ENCODE measurements around the gene TRMT11.

Gene TRMT11

GRCh38 chr6:125986301-125987025 lies at the start of gene TRMT11:
TSS of gene TRMT11 (plus strand) at chr6:125986540. CDS start at chr6:125986551, 11 bp downstream.
- peaks cover 44% of the 10 kb centered on the region for H3K79me2 ChIP-seq (ENCODE audit: control insufficient read depth, insufficient read depth, low read length, unreplicated experiment)
- peak within 1 kb of the TSS; percentile 96 for H2AFZ ChIP-seq (ENCODE audit: low read length, unreplicated experiment)
- H3K4me1 ChIP-seq (ENCODE audit: control insufficient read depth, insufficient read depth, low read length, unreplicated experiment) = peaks cover 30% of the 10 kb centered on the region
- no peaks in the 10 kb centered on the region for H3K27me3 ChIP-seq (ENCODE audit: insufficient read depth, low read length)
- no peaks in the 10 kb centered on the region for H3K36me3 ChIP-seq (ENCODE audit: insufficient read depth, low read length)
- peak within 1 kb of the TSS; percentile 25; the same call in 1 of the 2 replicates for H3K27ac ChIP-seq (ENCODE audit: low read depth, low read length)
- H3K4me3 ChIP-seq (ENCODE audit: low read depth, low read length) = peak within 1 kb of the TSS; percentile 91

- H3K79me2 ChIP-seq (ENCODE audit: control insufficient read depth, insufficient read depth, low read length, unreplicated experiment) = no peaks in the 10 kb centered on the region
- H3K27me3 ChIP-seq (ENCODE audit: insufficient read depth, low read length) = no peaks in the 10 kb centered on the region
- H3K4me1 ChIP-seq (ENCODE audit: control insufficient read depth, insufficient read depth, low read length, unreplicated experiment) = peaks cover 29% of the 10 kb centered on the region
- H3K27ac ChIP-seq (ENCODE audit: low read depth, low read length) = no peak overlapping the region
- H2AFZ ChIP-seq (ENCODE audit: low read length, unreplicated experiment) = no peak overlapping the region
- H3K36me3 ChIP-seq (ENCODE audit: insufficient read depth, low read length) = no peaks in the 10 kb centered on the region
- H3K4me3 ChIP-seq (ENCODE audit: low read depth, low read length) = no peak overlapping the region
Measured at GRCh38 chr6:125939026-125939425, 47.3 kb upstream of the TRMT11 start.

GRCh38 chr6:125939791-125940190 lies 46.5 kb upstream of the TRMT11 start:
- H3K36me3 ChIP-seq (ENCODE audit: insufficient read depth, low read length) = no peaks in the 10 kb centered on the region
- H3K4me1 ChIP-seq (ENCODE audit: control insufficient read depth, insufficient read depth, low read length, unreplicated experiment) = peaks cover 36% of the 10 kb centered on the region
- no peaks in the 10 kb centered on the region for H3K79me2 ChIP-seq (ENCODE audit: control insufficient read depth, insufficient read depth, low read length, unreplicated experiment)
- no peak overlapping the region for H3K27ac ChIP-seq (ENCODE audit: low read depth, low read length)
- no peak overlapping the region for H2AFZ ChIP-seq (ENCODE audit: low read length, unreplicated experiment)
- no peak overlapping the region for H3K4me3 ChIP-seq (ENCODE audit: low read depth, low read length)
- no peaks in the 10 kb centered on the region for H3K27me3 ChIP-seq (ENCODE audit: insufficient read depth, low read length)

- Histone ChIP-seq H3K4me1 (ENCODE audit: control insufficient read depth, insufficient read depth, low read length, unreplicated experiment) (peaks cover 43% of the 10 kb centered on the region), H3K36me3 (ENCODE audit: insufficient read depth, low read length) (no peaks in the 10 kb centered on the region), H3K27ac (ENCODE audit: low read depth, low read length) (peak overlapping the region; percentile 43; the same call in 1 of the 2 replicates), H2AFZ (ENCODE audit: low read length, unreplicated experiment) (peak overlapping the region; percentile 40), H3K27me3 (ENCODE audit: insufficient read depth, low read length) (no peaks in the 10 kb centered on the region), H3K79me2 (ENCODE audit: control insufficient read depth, insufficient read depth, low read length, unreplicated experiment) (no peaks in the 10 kb centered on the region), H3K4me3 (ENCODE audit: low read depth, low read length) (no peak overlapping the region)
Measured at GRCh38 chr6:125940247-125941041, 45.9 kb upstream of the TRMT11 start.

GRCh38 chr6:125942672-125943527 lies 43.4 kb upstream of the TRMT11 start:
- peaks cover 65% of the 10 kb centered on the region for H3K4me1 ChIP-seq (ENCODE audit: control insufficient read depth, insufficient read depth, low read length, unreplicated experiment)
- peak overlapping the region; percentile 16 for H2AFZ ChIP-seq (ENCODE audit: low read length, unreplicated experiment)
- H3K27me3 ChIP-seq (ENCODE audit: insufficient read depth, low read length) = no peaks in the 10 kb centered on the region

GRCh38 chr6:125943528-125944433 lies 42.6 kb upstream of the TRMT11 start:
- Histone ChIP-seq H3K27me3 (ENCODE audit: insufficient read depth, low read length) (no peaks in the 10 kb centered on the region), H2AFZ (ENCODE audit: low read length, unreplicated experiment) (peak overlapping the region; percentile 74), H3K79me2 (ENCODE audit: control insufficient read depth, insufficient read depth, low read length, unreplicated experiment) (no peaks in the 10 kb centered on the region), H3K27ac (ENCODE audit: low read depth, low read length) (peak overlapping the region; percentile 97), H3K4me1 (ENCODE audit: control insufficient read depth, insufficient read depth, low read length, unreplicated experiment) (peaks cover 74% of the 10 kb centered on the region), H3K4me3 (ENCODE audit: low read depth, low read length) (peak overlapping the region; percentile 26; the same call in 1 of the 2 replicates), H3K36me3 (ENCODE audit: insufficient read depth, low read length) (no peaks in the 10 kb centered on the region)

More at GRCh38 chr6:125942672-125943527, 43.4 kb upstream of the TRMT11 start:
- no peaks in the 10 kb centered on the region for H3K79me2 ChIP-seq (ENCODE audit: control insufficient read depth, insufficient read depth, low read length, unreplicated experiment)
- no peak overlapping the region for H3K27ac ChIP-seq (ENCODE audit: low read depth, low read length)
- H3K36me3 ChIP-seq (ENCODE audit: insufficient read depth, low read length) = no peaks in the 10 kb centered on the region
- no peak overlapping the region for H3K4me3 ChIP-seq (ENCODE audit: low read depth, low read length)

GRCh38 chr6:125944434-125944816 lies 41.9 kb upstream of the TRMT11 start:
- Histone ChIP-seq H3K4me3 (ENCODE audit: low read depth, low read length) (peak overlapping the region; percentile 26; the same call in 1 of the 2 replicates), H3K36me3 (ENCODE audit: insufficient read depth, low read length) (no peaks in the 10 kb centered on the region), H3K27me3 (ENCODE audit: insufficient read depth, low read length) (no peaks in the 10 kb centered on the region), H3K79me2 (ENCODE audit: control insufficient read depth, insufficient read depth, low read length, unreplicated experiment) (no peaks in the 10 kb centered on the region), H3K27ac (ENCODE audit: low read depth, low read length) (peak overlapping the region; percentile 97), H3K4me1 (ENCODE audit: control insufficient read depth, insufficient read depth, low read length, unreplicated experiment) (peaks cover 74% of the 10 kb centered on the region), H2AFZ (ENCODE audit: low read length, unreplicated experiment) (peak overlapping the region; percentile 74)

GRCh38 chr6:125944896-125945295 lies 41.4 kb upstream of the TRMT11 start:
- H3K4me1 ChIP-seq (ENCODE audit: control insufficient read depth, insufficient read depth, low read length, unreplicated experiment) = peaks cover 74% of the 10 kb centered on the region
- H3K36me3 ChIP-seq (ENCODE audit: insufficient read depth, low read length) = no peaks in the 10 kb centered on the region

GRCh38 chr6:125945378-125946141 lies 40.8 kb upstream of the TRMT11 start:
- H2AFZ ChIP-seq (ENCODE audit: low read length, unreplicated experiment) = no peak overlapping the region
- H3K4me3 ChIP-seq (ENCODE audit: low read depth, low read length) = peak overlapping the region; percentile 41; the same call in 1 of the 2 replicates
- H3K36me3 ChIP-seq (ENCODE audit: insufficient read depth, low read length) = no peaks in the 10 kb centered on the region
- peak overlapping the region; percentile 97 for H3K27ac ChIP-seq (ENCODE audit: low read depth, low read length)
- no peaks in the 10 kb centered on the region for H3K79me2 ChIP-seq (ENCODE audit: control insufficient read depth, insufficient read depth, low read length, unreplicated experiment)
- peaks cover 69% of the 10 kb centered on the region for H3K4me1 ChIP-seq (ENCODE audit: control insufficient read depth, insufficient read depth, low read length, unreplicated experiment)
- H3K27me3 ChIP-seq (ENCODE audit: insufficient read depth, low read length) = no peaks in the 10 kb centered on the region

More at GRCh38 chr6:125944896-125945295, 41.4 kb upstream of the TRMT11 start:
- H3K4me3 ChIP-seq (ENCODE audit: low read depth, low read length) = peak overlapping the region; percentile 26; the same call in 1 of the 2 replicates
- peak overlapping the region; percentile 97 for H3K27ac ChIP-seq (ENCODE audit: low read depth, low read length)
- H3K27me3 ChIP-seq (ENCODE audit: insufficient read depth, low read length) = no peaks in the 10 kb centered on the region
- H3K79me2 ChIP-seq (ENCODE audit: control insufficient read depth, insufficient read depth, low read length, unreplicated experiment) = no peaks in the 10 kb centered on the region
- peak overlapping the region; percentile 74 for H2AFZ ChIP-seq (ENCODE audit: low read length, unreplicated experiment)

Data from ACC112 (cell line).